GM21526 (cell line): ENCODE data around the gene KBTBD4.
A peak's percentile ranks its signal among the peaks of the same experiment; 100 is the strongest.

ENCODE experiments used
- ATAC-seq: cut with Tn5 transposase; IDR thresholded peaks from one replicate; pipeline ENCODE4 v1.9.1; 2021; ENCODE audit warnings: moderate library complexity; ENCODE audit not compliant: unreplicated experiment, low FRiP score

The KBTBD4 gene

DNA sequence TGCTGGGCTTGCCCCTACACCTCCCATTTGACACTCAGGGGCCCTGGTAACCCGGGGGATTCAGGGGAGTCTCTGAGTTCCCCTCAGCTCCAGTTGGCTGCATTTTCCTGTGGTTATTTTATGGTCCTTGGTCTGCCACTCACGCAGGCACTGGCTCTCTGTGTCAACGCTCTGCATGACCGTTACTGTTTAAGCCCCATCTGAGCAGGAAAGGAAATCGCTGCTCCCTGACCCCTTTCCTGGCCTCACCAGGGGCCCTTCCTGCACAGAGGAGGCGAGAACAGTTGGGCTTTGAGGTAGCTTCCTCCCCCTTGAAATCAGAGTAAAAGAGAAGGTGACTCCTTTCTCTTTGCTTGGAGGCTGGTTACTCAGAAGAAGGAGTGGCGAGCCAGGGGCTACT is 13.0 kb upstream of the KBTBD4 start:
- no peak for ATAC-seq

DNA sequence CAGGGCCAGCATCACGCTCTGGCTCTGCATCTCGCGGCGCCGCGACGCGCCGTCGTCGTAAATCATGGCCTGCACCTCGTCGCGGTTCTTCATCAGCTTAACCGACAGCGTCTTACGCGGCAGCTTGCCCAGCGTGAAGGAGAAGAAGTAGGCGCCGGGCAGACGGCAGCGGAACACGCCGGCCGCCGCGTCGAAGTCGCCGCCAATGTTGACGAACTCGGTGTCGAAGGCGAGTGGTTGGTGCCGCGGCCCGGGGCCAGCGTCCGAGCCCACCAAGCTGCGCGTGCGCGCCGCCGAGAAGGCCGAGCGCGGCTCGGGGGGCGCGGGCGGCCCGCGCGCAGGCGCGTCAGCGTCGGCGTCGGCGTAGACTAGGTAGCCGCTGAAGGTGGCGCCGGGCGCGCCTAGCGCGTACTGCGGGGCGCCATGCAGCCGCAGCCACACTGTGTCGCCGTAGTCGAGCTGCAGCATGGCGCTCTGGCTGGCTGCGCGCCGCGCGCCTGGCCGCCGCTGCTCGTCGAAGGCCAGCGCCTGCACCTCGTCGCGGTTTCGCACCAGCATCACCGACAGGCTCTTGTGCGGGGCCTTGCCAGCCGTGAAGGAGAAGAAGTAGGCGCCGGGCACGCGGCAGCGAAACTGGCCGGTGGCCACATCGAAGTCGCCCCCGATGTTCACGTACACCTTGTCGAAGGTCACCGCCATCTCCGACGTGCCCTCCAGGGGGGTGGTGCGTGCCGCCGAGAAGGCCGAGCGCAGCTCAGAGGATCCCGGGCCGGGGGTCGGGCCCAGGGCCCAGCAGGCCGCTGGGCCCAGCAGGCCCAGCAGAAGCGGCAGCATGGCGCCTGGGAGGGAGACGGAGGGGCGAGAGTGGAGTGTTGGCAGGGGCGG is 11.4 kb upstream of the KBTBD4 start:
- no peak for ATAC-seq

DNA sequence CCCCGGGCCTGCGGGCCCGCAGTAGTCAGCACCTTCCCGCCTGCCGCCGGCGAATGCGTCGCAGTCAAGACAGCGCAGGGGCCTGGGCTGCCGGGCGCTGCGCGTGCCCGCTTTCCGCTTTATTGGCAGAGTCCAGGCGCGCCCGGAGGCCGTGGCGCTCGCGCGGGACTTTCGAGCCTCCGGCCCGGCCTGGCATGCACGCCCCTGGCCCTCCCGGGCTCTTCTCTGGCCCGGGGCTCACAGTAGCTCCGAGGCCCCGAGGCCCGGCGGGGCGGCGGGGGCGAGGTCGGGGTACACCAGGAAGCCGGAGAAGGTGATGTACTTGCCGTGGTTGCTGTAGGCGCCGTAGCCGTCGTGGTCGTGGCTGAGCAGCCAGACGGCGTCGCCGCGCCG is 10.8 kb upstream of the KBTBD4 start:
- no peak for ATAC-seq

DNA sequence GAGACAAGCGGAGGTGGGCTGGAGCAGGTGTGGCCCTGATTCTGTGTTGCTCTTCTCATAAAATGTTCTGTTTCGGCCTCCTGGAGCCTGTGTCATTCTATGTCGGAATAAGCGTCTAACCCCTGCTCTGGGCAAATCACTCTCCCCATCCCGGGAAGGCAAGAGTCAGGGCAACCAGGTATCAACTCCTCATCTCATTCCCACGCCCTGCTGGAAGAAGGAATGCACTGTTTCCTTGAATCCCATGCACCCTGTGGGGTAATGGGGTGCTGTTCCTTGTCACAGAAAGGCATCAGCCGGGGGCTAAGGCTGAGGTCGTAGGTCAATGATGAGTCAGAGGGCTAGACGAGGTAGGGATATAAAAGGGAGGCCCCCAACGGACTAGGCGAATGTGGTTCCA is 10.3 kb upstream of the KBTBD4 start:
- no peak for ATAC-seq

DNA sequence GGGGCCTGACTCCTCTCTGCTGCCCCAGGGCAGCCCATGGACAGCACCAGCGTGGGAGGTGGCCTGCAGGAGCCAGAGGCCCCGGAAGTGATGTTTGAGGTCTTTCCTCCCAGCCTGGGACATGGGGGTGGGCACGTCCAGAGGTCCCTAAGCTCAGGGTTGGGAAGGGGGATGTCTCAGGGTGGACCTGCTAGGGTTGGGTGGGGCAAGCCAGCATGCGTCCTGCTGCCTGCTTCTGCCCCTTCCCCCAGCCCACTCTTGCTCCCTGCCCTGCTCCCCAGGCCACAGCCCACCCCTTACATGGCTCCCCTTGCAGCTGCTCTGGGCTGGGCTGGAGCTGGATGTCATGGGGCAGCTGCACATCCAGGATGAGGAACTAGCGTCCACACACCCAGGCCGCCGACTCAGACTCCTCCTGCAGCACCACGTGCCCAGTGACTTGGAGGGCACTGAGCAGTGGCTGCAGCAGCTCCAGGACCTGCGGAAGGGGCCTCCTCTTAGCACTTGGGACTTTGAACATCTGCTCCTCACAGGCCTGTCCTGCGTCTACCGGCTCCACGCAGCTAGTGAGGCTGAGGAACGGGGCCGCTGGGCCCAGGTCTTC is 9.1 kb upstream of the KBTBD4 start:
- ATAC-seq = no peak

DNA sequence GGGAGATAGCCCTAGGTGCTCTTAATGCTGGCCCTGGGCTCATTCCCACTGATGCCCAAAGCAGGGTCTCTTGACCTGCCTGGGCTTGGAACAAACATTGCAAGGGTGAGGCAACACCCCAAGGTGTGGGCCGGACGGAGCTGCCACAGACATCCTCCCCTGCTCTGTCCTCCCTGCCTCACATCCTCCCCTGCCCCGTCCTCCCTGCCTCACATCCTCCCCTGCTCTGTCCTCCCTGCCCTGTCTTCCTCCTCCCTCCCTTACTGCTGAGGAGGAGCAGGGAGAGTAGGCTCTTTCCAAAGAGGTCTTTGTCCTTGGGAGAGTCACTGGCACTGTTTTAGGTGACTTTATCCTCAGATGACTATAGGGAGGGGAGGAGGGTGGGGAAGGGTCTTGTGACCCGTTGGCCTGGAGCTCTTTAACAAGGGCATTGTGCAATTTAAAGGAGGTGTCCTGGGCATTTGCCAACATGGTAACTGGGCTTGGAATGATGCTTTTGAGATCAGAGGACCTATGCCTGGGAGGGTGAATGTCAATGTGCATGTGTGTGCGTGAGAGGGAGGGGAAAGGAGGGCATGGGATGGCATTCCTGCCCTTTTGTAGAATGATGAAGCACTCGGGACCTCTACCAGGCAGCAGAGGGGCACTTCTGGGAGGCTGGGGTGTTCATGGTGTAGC is 8.4 kb upstream of the KBTBD4 start:
- ATAC-seq = no peak

DNA sequence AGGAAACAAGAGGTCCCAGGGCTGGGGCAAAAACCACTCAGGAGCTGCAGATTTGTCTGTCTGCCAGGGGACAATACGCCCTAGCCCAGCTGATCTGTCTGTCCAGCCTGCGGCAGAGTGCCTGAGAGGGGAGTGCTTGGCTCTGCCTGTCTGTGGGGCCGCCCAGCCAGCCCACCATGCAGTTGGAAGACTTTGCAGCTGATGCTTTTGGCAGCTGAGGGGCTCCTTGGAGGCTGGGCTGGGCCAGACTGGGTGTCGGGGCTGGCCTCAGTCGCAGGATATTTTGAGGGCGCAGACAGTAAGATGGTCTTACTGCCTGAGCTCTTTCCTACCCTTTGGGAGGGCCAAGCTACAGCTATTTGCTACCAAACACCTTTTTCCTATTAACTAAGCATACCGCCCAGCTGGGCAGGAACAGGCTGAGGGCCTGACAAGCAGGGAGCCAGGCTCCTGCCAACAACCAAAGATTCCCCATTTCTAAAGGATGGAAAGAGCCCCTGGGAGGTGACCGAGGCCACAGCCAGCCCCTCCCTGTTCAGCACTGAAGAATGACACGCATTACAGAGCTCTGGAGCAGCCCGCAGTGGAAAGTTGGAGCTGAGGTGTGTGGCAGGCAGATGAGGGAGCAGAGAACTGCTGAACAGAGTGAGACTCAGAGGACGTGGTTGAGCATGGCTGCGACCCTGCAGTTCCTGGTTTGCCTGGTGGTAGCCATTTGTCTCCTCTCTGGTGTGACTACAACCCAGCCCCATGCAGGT is 7.5 kb upstream of the KBTBD4 start, which contains the start of gene FAM180B:
TSS of gene FAM180B (plus strand) at position 581 of the 758 bp plus-strand sequence. CDS start at position 672, 91 bp downstream.
- no peak for ATAC-seq

DNA sequence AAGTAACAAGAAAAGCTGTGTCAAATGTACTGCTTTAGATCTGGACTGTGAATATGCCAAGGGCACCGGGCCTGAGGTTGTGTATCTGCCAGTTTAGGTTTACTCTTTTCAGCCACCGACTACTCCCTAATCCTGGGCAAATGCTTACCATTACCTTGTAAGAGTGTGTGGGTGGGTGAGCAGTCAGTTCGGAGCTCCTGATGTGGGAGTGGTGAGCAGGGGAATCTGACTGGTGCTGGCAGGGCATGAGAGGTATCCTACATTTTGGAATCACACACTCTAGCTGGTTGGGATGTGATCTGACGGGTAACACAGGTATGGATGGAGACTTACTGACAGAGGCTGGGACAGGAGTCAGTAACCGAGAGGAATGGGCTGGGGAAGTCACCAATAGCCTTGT is 5.1 kb upstream of the KBTBD4 start:
- ATAC-seq = no peak

DNA sequence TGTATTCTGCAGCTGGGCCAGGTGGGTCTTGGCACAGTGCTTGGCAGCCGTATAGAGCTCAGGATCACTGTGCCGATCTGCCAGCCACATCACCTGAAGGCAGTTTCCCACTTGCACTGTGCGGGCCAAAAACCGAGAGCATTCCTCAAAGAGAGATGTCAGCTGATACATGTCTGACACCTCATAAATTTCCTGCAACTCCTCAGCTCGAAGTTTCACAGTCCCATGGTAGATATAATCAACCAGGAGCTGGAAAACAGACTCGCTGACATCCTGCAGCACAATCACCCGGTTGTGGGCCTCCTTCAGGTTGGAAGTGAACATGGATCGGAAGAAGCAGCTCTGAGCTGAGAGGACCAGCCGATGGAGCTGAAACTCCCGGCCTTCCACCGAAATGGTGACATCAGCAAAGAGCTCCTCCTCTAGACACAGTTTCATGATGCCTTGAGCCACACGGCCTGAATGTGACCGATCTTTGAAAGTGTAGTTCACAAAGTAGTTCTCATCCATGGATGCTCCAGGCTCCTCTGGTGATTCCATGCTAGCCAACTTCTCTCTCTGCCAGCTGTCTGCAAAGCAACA is 1.2 kb downstream of the KBTBD4 start:
- no peak for ATAC-seq

DNA sequence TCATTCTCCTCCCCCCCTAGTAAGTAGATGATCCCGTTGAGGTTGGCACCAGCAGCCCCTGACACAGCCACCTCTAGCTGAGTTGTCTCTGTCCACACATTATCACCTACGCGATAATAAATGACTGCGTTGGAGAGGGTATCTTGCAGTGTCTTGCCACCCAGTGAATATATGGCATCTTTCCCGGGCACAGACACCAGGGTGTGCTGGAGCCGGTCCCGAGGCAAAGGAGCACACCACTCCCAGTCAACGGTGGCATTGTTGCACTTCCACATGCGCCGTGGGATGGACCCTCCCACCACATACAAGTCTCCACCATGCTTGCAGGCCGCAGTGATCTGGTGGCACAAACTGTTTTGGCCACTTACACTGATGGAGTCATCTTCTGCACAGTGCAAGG is 5.4 kb downstream of the KBTBD4 start:
- ATAC-seq = no peak

DNA sequence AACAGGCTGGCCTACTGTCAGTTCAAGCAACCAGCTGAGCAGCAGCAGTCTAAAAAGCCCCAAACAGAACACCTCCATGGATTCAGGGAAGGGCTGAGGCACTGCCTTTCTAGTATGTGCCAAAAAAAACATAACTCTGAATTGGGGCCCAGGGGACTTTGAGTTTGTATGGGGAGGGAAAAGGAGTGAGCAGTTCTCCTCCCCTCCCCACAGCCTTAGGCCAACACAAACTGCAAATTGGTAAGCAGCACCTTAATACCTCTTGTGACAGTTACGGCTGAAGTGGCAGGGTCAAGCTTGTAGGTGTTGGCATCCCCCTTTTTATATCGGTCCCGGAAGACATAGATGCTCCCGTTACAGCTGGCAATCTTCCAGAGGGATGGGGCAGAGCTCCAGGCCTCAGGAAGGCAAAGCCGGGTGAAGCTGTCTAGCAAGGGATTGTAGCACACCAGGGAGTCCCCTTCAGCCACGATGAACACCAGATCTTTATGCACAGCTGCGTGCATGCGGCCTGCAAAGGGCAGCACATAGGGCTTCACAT is 6.0 kb downstream of the KBTBD4 start:
- ATAC-seq = no peak

DNA sequence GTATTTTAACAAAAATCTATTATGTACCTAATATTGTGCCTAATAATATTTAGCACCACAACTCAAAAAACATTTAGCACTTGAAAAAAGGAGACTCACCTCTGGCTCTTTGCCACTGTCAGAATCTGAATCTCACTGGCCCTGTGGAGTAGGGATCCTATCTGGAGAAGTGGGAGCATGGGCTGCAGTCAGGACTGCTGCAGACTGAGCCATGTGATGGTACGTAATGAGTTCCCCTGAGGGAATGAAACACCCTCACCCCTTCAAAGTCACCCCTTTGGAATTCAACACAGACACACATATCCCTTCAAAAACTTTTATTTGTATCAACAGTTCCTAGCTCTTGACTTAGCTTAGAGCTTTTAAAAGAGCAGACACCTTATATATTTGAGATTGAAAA is 6.9 kb downstream of the KBTBD4 start:
- ATAC-seq = no peak

DNA sequence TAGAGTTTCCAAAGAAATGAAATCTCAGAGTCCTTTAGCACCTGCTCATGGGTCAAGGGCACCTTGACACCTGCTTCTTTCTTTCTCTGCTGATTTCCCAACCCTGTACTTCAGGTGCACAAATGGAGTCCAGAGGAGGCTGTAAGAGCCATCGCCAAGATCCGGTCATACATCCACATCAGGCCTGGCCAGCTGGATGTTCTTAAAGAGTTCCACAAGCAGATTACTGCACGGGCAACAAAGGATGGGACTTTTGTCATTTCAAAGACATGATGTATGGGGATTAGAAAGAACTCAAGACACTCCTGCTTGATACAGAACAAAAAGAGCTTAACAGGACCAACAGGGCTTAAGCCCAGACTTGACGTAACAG is 7.4 kb downstream of the KBTBD4 start:
- ATAC-seq = no peak

DNA sequence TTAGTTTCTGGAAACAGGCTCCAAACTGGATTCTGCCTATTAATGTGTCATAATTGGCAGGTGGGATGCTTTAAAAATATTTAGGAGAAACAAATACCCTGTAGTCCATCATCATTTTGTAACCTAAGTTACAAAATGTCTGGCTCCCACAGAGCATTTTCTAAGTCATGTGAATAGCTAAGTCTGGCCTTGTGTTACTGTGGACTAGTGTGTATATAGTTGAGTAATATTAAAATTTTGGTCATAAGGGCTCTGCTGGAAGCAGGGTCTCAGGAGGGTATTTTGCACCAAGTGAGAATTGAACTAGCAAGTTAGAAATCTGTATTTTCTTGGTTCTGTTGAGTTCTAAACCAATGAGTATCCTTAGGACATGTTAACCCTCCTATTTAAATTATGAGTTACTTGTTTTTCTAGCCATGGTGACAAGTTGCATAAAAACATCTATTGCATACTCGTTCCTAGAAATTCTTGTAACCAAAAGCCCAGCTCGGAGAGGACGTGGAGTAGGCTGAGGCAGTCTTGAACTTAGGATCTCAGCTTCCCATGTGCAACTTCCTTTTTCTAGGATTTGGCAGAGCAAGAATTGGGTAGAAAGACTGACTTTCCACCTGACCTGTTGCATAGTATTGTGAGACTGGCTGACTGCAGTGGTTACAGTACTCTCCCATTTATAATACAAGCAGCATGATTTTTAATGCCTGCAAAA is 8.0 kb downstream of the KBTBD4 start:
- no peak for ATAC-seq

DNA sequence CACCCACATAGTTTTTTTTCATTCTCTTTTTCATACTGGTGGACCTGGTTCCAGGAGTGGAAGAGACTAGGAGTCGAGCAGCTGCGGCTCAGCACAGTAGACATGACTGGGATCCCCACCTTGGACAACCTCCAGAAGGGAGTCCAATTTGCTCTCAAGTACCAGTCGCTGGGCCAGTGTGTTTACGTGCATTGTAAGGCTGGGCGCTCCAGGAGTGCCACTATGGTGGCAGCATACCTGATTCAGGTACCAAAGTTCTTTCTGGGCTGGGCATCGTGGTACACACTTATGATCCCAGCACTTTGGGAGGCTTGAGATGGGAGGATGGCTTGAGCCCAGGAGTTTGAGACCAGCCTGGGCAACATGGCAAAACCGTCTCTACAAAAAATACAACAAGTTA is 9.1 kb downstream of the KBTBD4 start:
- ATAC-seq = no peak

DNA sequence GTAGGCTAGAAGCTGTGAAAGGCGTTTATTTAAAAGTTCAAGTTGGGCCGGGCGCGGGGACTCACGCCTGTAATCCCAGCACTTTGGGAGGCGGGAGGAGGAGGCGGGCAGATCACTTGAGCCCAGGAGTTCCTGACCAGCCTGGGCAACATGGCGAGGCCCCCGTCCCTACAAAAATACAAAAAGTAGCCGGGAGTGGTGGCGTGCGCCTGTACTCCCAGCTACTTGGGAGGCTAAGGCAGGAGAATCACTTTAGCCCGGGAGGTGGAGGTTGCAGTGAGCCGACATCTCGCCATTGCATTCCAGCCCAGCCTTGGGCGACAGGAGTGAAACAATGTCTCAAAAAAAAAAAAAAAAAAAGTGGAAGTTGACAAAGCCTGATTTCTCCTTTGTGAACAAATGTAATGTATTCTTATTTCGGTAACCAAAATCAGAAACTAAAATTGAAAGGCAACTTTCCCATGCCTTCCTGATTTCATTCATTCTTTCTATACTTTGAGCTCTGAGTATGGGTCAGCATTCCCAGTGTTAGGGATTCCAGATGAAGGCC is 12.5 kb downstream of the KBTBD4 start:
- peak; percentile 1 for ATAC-seq

DNA sequence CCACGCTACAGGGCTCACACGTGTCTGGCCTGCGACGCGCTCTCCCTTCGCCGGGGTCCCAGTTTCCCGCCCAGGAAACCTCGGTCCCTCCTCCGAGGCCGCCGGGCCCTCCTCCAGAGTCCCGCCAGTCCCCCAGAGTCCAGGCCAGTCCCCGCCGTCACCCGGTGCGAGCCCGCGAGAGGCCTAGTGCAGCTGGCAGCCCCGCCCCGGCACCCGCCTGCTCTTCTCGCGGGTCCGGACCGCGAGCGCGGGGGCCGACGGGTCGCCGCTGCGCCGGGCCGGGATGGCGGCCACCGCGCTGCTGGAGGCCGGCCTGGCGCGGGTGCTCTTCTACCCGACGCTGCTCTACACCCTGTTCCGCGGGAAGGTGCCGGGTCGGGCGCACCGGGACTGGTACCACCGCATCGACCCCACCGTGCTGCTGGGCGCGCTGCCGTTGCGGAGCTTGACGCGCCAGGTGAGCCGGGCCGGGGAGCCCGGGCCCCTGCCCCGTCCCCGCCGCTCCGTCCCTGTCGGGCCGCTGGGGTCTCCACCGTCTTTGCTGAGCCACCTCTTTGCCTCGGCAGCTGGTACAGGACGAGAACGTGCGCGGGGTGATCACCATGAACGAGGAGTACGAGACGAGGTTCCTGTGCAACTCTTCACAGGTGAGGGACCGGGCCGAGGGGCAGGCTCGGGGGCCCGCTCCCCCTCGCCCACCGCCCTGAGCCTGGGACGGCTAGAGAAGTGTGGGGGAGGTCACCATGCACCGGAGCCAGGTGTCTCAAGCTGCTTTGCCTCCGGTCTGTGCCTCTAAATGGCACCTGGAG is 13.2 kb downstream of the KBTBD4 start, which contains the start of gene PTPMT1:
TSS of gene PTPMT1 (plus strand) at position 260 of the 809 bp plus-strand sequence. CDS start at position 284, 24 bp downstream.
- ATAC-seq = peak; percentile 78

DNA sequence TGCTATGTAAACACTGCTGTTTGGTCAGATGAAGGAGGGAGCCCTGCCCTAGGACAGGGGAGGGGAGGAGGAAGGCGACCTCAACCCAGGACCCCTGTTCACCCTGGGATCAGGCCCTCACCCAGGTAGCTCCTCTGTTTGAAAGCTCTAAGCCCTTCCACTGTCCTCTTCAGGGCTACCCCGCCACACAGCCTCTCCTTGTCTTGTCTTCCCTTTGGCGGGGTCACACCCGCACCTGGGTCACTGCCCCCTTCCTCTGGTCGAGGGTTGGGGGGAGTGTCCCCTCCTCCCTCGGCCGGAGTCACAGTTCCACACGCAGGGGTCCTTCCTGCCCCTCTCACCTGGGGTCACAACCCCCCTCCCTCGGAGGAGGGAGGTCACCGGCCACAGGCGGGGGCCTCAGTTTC is 13.8 kb downstream of the KBTBD4 start:
- ATAC-seq = no peak
